OCI-LY7 (cell line): ENCODE measurements around the gene RRP36.

Experiments
- EZH2phosphoT487 ChIP-seq: fragments of 200-600 bp; sonication (generic); IDR thresholded peaks from 2 replicates; pipeline ENCODE4 v1.6.1; 2018; ENCODE audit warnings: low read depth, borderline replicate concordance, mild to moderate bottlenecking, mixed run types, antibody characterized with exemption, low read length, moderate library complexity, mixed read lengths
- TF ChIP-seq, protein P1 (sequence below): fragments of 200-600 bp; sonication (generic); conservative IDR thresholded peaks from 2 replicates; pipeline ENCODE4 v1.5.1; 2014; ENCODE audit warnings: mild to moderate bottlenecking, antibody characterized with exemption, low read length, moderate library complexity, mixed read lengths

GRCh38 chr6:43032326-43032725 lies 10.9 kb downstream of the RRP36 start:
- TF ChIP-seq, protein P1, sequence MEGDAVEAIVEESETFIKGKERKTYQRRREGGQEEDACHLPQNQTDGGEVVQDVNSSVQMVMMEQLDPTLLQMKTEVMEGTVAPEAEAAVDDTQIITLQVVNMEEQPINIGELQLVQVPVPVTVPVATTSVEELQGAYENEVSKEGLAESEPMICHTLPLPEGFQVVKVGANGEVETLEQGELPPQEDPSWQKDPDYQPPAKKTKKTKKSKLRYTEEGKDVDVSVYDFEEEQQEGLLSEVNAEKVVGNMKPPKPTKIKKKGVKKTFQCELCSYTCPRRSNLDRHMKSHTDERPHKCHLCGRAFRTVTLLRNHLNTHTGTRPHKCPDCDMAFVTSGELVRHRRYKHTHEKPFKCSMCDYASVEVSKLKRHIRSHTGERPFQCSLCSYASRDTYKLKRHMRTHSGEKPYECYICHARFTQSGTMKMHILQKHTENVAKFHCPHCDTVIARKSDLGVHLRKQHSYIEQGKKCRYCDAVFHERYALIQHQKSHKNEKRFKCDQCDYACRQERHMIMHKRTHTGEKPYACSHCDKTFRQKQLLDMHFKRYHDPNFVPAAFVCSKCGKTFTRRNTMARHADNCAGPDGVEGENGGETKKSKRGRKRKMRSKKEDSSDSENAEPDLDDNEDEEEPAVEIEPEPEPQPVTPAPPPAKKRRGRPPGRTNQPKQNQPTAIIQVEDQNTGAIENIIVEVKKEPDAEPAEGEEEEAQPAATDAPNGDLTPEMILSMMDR = no peak
- no peak for TF ChIP-seq EZH2phosphoT487
